GM19193 (cell line): Measurements from ENCODE around the gene ABR.

Experiments used
- POLR2A ChIP-seq: IDR thresholded peaks from 4 replicates; pipeline ENCODE4 v1.6.1; 2011; ENCODE audit not compliant: insufficient read depth, insufficient read length; ENCODE audit errors: extremely low read depth

ABR gene

DNA sequence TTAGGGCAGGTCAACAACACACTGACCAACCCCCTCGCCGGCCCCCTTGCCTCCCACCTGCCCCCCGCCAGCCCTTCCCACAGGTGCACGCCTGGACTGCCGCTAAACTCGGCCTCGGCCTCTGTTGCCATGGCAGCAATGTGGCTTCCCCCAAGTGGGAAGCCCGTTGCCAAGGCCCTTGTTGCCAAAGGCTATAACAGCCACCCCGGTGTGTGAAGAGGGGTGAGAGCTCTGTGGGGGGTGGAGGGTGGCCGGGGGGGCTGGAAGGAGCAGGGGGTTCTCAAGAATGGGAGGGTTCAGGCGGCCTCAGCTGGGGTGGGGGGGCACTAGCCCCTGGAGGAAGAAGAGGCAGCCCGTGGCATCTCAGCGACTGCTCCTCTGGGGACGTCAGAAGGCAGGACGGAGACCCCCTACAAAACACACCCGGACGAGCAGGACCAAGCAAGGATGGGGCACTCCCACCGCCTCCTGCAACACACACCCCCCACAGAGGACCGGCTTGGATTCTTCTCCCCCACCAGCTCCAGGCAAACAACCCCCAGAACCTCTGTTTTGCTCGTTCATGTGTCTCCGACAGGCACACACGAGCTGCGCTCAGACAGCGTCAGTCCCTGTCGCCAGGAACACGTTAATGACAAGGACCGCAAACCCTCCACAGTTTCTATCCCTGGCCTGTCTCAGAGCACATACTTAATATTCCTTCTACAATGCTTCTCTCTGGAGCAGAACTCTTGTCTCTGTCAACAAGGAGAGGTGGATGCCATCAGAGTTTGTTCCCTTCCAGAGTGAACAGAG, 55.7 kb downstream of the ABR start:
- no peak for TF ChIP-seq POLR2A

DNA sequence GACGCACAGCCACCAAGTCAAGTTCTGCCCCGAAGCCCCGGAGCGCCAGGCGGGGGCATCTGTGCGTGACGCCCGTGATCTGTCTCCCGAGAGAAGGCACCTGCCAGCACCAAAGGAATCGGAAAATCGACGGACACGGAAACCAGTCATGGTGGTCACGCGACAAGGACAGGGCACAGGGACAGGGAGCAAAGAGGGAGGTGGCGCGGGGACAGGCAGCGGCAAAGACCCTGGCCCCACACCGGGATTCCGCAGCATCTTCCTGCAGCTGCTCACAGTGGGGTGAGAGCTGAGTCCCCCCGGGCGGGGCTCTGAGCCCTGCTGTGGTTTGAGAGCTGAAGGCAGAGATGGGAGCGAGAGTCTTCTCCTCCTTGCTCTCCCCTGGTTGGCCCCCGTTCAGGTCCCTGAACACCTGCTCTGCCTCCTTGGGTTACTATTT, 56.4 kb downstream of the ABR start:
- TF ChIP-seq POLR2A, result no peak

DNA sequence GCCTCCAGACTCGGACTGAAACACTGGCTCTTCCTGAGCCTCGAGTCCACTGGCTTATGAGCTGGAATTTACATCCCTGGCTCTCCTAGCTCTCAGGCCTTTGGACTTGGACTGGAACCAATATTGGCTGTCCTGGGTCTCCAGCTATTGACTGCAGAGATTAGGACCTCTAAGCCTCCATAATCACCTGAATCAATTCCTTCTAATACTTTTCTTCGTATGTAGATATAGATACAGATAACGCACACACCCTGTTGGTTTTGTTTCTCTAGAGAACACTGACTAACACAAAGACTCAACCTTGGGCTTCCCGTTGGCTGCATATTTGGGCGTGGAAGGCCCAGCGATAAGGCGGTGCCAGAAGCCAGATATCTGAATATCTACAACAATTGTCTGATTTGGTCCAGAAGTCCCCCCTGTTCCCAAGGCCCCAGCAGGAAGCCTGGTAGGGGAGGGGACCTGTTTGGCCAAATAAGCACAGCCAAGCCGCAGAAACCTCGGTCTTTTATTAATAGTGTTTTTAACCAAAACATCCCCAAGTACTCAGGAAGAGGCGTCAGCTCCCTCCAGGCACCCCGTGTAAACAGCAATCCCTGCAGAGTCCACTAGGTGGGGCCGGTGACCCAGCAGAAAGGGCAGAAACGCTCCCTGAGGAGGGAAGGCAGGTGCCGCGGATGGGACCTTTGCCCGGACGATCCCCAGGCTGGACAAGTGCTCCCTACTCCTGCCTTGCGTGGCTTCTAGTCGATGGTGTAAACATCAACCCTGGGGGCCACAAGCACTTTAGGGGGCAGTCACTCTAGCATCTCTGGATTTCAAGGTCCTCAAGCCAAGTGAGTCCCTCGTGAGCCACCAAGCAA, 57.0 kb downstream of the ABR start:
- TF ChIP-seq POLR2A, result no peak

DNA sequence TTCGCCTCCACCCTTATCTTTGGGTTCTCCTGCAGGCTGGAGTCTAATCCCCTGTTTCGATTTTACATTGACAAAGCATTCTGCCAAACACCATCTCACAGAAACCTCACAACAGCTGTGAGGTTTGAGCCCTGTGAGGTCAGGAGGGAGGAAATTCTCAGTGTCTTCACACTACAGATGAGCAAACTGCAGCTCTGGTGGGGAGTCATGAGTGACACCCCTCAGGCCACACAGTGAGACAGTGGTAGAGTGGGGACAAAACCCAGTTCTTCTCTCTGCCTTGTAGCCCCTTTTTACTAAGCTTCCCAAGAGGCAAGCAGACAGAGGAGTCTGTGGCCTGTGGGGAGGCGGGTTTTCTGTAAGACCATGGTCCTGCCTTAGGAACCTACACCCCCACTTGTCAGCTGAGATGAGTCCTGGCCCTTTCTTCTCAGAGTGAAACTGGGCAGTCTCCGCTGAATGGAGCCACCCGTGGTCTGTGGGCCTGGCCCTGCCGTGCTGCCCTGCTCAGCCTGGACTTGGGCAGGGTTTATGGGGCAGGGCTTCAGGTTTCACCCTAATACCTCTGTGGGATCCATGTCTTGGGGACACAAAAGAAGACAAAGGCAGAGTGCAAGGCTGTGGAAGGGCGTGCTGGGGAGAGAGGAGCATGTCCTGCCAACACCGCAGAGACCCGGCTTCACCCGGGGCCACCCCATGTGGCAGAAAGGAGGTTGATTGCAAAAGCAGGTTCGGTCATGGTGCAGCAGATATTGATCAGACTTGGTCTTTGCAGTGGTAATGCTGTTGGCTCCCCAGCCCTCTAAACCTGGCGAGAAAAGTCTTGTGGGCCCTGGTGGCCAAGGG, 59.0 kb downstream of the ABR start:
- no peak for TF ChIP-seq POLR2A

GRCh38 chr17:1119924-1120323, 59.9 kb downstream of the ABR start:
- no peak for TF ChIP-seq POLR2A

DNA sequence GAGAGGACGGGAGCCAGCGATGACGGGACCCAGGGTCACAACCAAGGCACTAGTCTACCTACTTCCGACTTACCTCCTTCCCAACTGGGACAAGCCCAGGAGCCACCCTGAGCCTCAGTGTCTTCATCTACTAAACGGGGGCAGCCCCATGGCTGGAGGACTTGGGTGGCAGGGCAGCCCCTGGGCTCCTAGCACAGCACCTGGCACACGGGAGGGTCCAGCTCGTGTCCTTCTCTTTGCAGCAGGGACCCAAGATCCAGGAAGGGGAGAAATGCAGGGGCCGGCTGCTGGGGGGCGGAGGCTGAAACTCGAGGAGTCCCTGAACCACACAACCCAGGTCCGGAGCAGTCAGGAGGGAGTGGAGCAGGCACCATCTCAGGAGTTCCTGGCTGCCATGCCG, 63.2 kb downstream of the ABR start:
- TF ChIP-seq POLR2A, result no peak

- TF ChIP-seq POLR2A, result no peak
Measured at GRCh38 chr17:1112875-1113274, 66.9 kb downstream of the ABR start.

DNA sequence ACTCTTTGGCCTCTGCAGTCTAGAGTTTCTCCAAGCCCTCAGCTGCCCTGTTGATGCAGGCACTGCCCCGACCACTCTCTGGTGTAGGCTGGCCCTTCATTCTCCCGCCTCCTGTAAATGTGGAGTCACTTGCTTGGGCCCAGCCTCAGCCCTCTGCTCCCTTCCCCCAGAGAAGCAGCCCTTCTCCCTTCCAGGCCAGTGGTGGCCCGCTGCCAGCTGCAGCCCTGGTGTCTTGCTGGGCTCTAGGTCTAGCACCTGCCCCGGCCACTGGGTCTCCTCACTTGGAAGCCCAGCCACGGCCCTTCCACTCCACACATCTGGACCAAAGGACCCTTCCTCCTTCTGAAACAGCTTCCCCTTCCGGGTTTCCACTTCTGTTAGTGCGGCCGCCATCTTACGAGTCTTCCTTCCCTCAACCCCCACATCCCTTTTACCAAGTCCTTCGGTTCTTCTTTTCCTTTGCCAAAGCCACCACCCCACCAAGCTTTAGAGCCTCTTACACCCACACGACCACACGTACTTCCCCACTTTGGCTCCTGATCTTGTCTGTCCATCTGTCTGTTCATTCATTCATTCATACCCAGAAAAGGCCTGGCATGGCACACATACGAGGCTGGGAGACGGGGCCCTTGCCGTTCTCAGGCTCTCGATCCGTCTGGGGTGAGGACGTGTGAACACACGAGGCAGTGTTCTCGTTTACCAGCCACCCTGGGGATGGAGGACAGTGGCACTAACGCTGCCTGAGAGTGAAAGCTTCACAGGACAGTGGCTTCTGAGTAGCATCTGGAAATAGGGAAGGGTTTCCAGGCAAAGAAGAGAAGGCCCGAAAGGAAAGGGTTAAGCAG, 68.0 kb downstream of the ABR start:
- no peak for TF ChIP-seq POLR2A

DNA sequence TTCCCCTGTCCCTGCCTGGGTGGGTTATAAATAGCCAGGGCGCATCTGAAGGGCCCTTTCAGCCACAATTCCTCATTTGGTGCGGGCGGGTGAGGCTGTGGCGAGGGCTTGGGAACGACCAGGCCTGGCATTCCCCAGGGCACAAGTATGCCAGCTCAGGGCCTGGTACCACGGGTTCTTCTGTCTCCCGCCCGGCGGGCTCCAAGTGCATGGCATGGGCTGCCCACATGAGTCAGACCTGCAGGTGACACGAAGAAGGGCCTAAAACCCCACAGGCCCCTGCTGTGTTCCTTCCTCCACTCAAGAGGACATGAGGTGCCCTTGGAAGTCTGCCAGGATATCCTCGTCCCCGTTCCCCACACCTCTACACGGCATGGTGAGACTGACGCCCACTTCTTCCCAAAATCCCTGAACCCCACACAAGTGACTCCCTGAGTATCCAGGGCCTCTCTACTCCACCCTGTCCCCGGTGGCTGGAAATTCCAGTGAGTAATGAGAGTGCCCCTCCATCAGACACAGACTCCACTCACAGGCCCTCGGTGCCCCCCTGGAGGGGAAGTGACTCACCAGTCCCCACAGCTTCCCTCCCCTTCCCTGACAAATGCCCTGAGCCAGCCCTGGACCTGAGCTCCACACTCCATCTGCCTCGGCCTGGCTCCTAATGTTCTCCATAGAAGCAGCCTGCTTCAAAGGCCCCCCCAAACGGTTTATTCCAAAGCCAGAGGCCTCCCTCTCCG, 68.8 kb downstream of the ABR start:
- TF ChIP-seq POLR2A, result no peak

- no peak for TF ChIP-seq POLR2A
Measured at GRCh38 chr17:1110541-1110861, 69.3 kb downstream of the ABR start.

DNA sequence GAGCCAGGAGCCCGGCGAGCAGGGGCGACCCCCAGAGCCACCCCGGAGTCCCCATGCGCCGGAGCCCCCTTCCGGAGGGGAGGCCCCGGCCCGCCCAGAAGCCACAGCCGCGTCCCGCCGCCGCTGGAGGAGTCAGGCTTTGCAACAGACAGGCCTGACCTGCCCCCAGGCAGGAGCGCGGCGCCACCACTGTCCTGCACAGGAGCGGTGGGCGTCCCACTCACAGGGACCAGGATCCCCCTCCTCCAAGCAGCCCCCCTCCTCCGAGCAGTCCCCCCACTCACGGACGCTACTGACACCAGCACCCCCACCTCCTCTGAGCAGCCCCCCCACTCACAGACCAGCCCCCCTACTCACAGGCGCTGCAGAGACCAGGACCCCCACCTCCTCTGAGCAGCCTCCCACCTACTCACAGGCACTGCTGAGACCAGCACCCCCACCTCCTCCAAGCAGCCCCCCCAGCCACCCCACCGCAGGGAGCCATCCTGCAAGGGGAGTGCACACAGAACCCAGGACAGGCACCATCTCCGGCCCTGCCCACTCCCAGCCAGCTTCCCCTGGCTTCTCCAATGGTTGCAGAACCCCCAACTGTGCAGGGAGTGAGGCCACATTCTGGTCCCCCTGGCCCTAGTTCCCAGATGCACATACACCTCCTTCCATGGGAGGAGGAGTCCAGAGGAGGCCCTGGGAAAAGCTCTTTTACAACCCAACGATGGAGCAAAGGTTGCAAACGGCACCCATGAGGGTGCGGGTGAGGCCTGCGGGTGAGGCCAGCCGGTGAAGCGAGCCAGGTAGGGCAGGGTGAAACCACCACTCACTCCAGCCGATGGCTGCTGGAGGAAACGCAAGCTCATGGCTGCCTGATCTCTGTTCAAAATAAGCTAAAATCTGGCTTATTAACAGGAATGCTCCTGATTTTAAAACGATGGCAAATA, 69.9 kb downstream of the ABR start:
- TF ChIP-seq POLR2A, result no peak

DNA sequence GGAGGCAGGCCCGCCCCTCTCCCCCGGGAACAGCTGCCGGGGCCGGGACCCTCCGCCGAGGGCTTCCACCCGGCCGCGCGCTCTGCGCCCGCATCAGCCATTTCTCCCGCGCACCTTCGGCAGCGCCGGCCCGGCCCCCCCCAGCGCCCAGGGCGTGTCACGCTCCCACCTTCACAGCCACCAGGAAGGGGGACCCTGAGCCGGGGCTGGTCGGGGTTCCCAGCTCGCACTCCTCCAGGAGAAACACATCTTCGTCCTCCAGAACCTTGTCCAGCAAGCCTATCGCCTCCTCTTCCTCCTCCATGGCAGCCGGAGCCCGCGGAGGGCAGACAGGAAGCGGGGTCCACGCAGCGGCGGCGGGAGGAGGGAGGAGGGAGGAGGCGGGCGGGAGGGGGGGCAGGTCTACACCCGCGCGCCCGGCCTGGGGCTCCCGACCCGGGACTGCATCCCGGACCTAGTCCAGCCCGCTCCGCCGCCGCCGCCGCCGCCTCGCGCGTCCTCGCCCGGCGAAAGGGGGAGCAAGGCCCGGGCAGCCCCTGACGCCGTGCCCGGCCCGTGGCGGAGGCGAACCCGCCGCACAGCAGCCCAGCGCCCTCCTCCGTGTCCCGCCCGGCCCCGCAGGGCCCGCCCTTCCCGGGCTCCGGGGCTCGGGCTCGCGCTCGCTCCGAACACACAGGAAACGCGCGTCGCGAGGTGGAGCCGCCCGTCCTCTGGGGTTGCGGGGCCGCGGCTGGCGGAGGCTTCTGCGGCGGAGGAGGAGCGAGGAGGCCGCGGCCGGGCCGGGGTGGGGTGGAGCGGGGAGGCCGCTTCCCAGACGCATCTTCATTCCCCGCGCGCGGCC, 70.8 kb downstream of the ABR start:
- no peak for TF ChIP-seq POLR2A
